ENCODE measurements around the gene TKT.
"Not testable (repeated sequence)": the region's sequence is repeated elsewhere in the genome, so short reads cannot be mapped to it uniquely, and the experiment has no call there.

The TKT gene

GRCh38 chr3:53274938-53275605 is 19.2 kb upstream of the TKT start:
- no peak overlapping the region for H3K4me2 ChIP-seq (ENCODE audit: low read length)
- H3K23ac ChIP-seq (ENCODE audit: low read length), result no peak overlapping the region
- H3K27me3 ChIP-seq (ENCODE audit: insufficient read depth, low read length), result no peaks in the 10 kb centered on the region
- no peak overlapping the region for H4K8ac ChIP-seq (ENCODE audit: low read depth, low read length)
- no peak overlapping the region for H3K4me3 ChIP-seq (ENCODE audit: low read depth, low read length)
- no peak overlapping the region for H3K4ac ChIP-seq (ENCODE audit: low read depth, low read length)
- H3K9me3 ChIP-seq (ENCODE audit: insufficient read depth, low read depth, low read length), result no peaks in the 10 kb centered on the region
- no peak overlapping the region for H3K18ac ChIP-seq (ENCODE audit: low read length)
- no CpG with 5 or more reads among the region's 5 CpGs for WGBS (ENCODE audit: extremely low coverage, insufficient coverage, insufficient read length)
- H3K4me1 ChIP-seq (ENCODE audit: control insufficient read depth in 1 of 2, insufficient read depth in 2 of 2, low read length in 2 of 2), result peaks cover 6 to 10% of the 10 kb centered on the region in 2 experiments
- no peak overlapping the region for H2AK5ac ChIP-seq (ENCODE audit: low read length)
- H4K91ac ChIP-seq (ENCODE audit: low read depth, low read length), result peak overlapping the region; percentile 19
- no peak overlapping the region for H3K9ac ChIP-seq (ENCODE audit: low read length)
- no peak overlapping the region for H3K27ac ChIP-seq (ENCODE audit: low read depth, low read length)
- no peak overlapping the region for H3K14ac ChIP-seq (ENCODE audit: low read length)
- H3K79me2 ChIP-seq (ENCODE audit: control insufficient read depth, insufficient read depth, low read length, poor library complexity), result no peaks in the 10 kb centered on the region
- H2AFZ ChIP-seq (ENCODE audit: insufficient read depth, low read length, poor library complexity), result no peak overlapping the region
- H2BK5ac ChIP-seq (ENCODE audit: low read depth, low read length, poor library complexity), result no peak overlapping the region
- no peaks in the 10 kb centered on the region for H3K36me3 ChIP-seq (ENCODE audit: control insufficient read depth in 1 of 2, insufficient read depth in 2 of 2, low read length in 2 of 2)
- H2BK12ac ChIP-seq (ENCODE audit: low read length), result peak overlapping the region; percentile 27
- no peak for DNase-seq
- H2BK120ac ChIP-seq (ENCODE audit: insufficient read depth, low read length, poor library complexity), result no peak overlapping the region
- peaks cover 15% of the 10 kb centered on the region for H3K79me1 ChIP-seq (ENCODE audit: low read length)
- H4K12ac ChIP-seq (ENCODE audit: low read depth, low read length), result no peak overlapping the region

GRCh38 chr3:53273146-53273670 is 17.4 kb upstream of the TKT start:
- Histone ChIP-seq H4K8ac (ENCODE audit: low read depth, low read length) (no peak overlapping the region), H3K4ac (ENCODE audit: low read depth, low read length) (peak overlapping the region; percentile 34), H2AK5ac (ENCODE audit: low read length) (peak overlapping the region; percentile 34), H3K4me1 (ENCODE audit: control insufficient read depth in 1 of 2, insufficient read depth in 2 of 2, low read length in 2 of 2) (peaks cover 13 to 17% of the 10 kb centered on the region in 2 experiments), H2BK120ac (ENCODE audit: insufficient read depth, low read length, poor library complexity) (peak overlapping the region; percentile 16), H2BK12ac (ENCODE audit: low read length) (peak overlapping the region; percentile 91), H3K79me1 (ENCODE audit: low read length) (peaks cover 20% of the 10 kb centered on the region), H3K27me3 (ENCODE audit: insufficient read depth, low read length) (no peaks in the 10 kb centered on the region), H3K36me3 (ENCODE audit: control insufficient read depth in 1 of 2, insufficient read depth in 2 of 2, low read length in 2 of 2) (no peaks in the 10 kb centered on the region), H3K18ac (ENCODE audit: low read length) (peak overlapping the region; percentile 25), H2AFZ (ENCODE audit: insufficient read depth, low read length, poor library complexity) (no peak overlapping the region), H4K91ac (ENCODE audit: low read depth, low read length) (peak overlapping the region; percentile 36), H3K27ac (ENCODE audit: low read depth, low read length) (no peak overlapping the region), H4K12ac (ENCODE audit: low read depth, low read length) (no peak overlapping the region), H3K14ac (ENCODE audit: low read length) (peak overlapping the region; percentile 13), H3K4me2 (ENCODE audit: low read length) (no peak overlapping the region), H3K4me3 (ENCODE audit: low read depth, low read length) (no peak overlapping the region), H3K9me3 (ENCODE audit: insufficient read depth, low read depth, low read length) (no peaks in the 10 kb centered on the region), H3K23ac (ENCODE audit: low read length) (no peak overlapping the region), H3K9ac (ENCODE audit: low read length) (no peak overlapping the region), H3K79me2 (ENCODE audit: control insufficient read depth, insufficient read depth, low read length, poor library complexity) (no peaks in the 10 kb centered on the region), H2BK5ac (ENCODE audit: low read depth, low read length, poor library complexity) (no peak overlapping the region)
- DNase-seq, result no peak
- no CpG with 5 or more reads among the region's 10 CpGs for WGBS (ENCODE audit: extremely low coverage, insufficient coverage, insufficient read length)

DNA sequence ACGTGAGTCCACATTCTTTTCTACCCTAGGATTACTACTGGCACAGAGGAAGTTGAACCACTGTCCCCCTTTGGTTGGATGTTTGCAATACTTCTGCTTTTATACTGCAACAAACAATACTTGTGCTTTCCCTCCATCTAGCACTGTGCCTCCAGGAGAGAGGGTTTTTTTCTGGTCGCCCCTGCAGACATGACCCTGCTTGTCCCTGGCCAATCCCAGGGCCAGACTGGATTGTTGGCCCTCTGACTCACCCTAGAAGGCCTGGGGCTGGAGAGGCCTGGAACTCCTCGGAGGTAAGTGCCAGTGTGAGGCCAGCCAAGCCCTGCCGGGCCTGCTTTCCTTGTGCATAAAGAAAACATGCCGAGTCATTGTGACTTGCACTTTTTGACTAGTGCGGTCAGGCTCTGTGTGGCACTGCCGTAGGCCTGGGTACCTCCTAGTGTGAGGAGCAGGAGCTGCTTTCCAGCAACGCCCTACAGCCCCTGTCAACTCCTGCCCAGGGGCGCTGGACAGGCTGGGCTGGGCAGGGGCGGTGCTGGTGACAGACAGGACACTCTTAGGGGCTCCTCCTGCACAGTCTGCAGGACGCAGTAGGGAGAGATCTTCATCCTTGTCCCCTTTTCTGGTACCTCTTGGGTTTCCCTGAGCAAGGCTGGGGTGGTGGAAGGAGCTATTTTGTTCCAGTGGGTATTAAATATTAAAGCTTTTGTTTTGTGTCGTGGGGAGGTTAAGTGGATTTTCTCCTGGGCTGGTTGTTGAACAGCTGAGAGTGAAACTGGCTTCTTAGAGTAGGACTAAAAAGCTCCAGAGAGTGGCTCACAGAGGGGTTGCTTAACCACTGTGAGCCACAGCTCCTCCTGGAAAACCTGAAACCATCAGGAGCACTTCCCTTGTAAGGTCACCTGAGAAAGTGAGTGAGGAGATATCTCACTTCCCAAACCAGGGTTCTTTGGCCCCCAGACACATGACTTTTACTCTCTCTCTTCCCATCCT is 14.4 kb upstream of the TKT start:
- peaks cover 1% of the 10 kb centered on the region for H3K79me2 ChIP-seq (ENCODE audit: control insufficient read depth, insufficient read depth, low read length, poor library complexity)
- WGBS (ENCODE audit: extremely low coverage, insufficient coverage, insufficient read length), result no CpG with 5 or more reads among the region's 12 CpGs
- H4K91ac ChIP-seq (ENCODE audit: low read depth, low read length), result peak overlapping the region; percentile 99
- peak overlapping the region; percentile 67 for H2AFZ ChIP-seq (ENCODE audit: insufficient read depth, low read length, poor library complexity)
- peak overlapping the region; percentile 97 for H2BK5ac ChIP-seq (ENCODE audit: low read depth, low read length, poor library complexity)
- peak overlapping the region; percentile 80 for H2AK5ac ChIP-seq (ENCODE audit: low read length)
- peak overlapping the region; percentile 41 for H3K4me2 ChIP-seq (ENCODE audit: low read length)
- no peaks in the 10 kb centered on the region for H3K36me3 ChIP-seq (ENCODE audit: control insufficient read depth in 1 of 2, insufficient read depth in 2 of 2, low read length in 2 of 2)
- H3K18ac ChIP-seq (ENCODE audit: low read length), result peak overlapping the region; percentile 78
- H3K14ac ChIP-seq (ENCODE audit: low read length), result peak overlapping the region; percentile 91
- H3K9ac ChIP-seq (ENCODE audit: low read length), result no peak overlapping the region
- peaks cover 21% of the 10 kb centered on the region for H3K79me1 ChIP-seq (ENCODE audit: low read length)
- no peaks in the 10 kb centered on the region for H3K9me3 ChIP-seq (ENCODE audit: insufficient read depth, low read depth, low read length)
- H3K27ac ChIP-seq (ENCODE audit: low read depth, low read length), result peak overlapping the region; percentile 97
- H2BK12ac ChIP-seq (ENCODE audit: low read length), result peak overlapping the region; percentile 94
- H3K4me1 ChIP-seq (ENCODE audit: control insufficient read depth in 1 of 2, insufficient read depth in 2 of 2, low read length in 2 of 2), result peaks cover 15 to 19% of the 10 kb centered on the region in 2 experiments
- peak overlapping the region; percentile 97 for H2BK120ac ChIP-seq (ENCODE audit: insufficient read depth, low read length, poor library complexity)
- H3K4me3 ChIP-seq (ENCODE audit: low read depth, low read length), result no peak overlapping the region
- no peaks in the 10 kb centered on the region for H3K27me3 ChIP-seq (ENCODE audit: insufficient read depth, low read length)
- H4K8ac ChIP-seq (ENCODE audit: low read depth, low read length), result peak overlapping the region; percentile 64
- peak overlapping the region; percentile 43 for H4K12ac ChIP-seq (ENCODE audit: low read depth, low read length)
- DNase-seq, result peak; percentile 97 to 99
- peak overlapping the region; percentile 85 for H3K4ac ChIP-seq (ENCODE audit: low read depth, low read length)
- H3K23ac ChIP-seq (ENCODE audit: low read length), result no peak overlapping the region

DNA sequence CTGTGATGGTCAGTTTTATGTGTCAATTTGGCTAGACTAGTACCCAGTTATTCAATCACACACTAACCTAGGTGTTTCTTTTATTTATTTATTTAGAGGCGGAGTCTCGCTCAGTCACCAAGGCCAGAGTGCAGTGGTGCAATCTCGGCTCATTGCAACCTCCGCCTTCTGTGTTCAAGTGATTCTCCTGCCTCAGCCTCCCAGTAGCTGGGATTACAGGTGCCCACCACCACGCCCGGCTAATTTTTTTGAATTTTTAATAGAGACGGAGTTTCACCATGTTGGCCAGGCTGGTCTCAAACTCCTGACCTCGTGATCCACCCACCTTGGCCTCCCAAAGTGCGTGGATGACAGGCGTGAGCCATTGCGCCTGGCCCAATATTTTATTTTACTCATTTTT is 13.4 kb upstream of the TKT start:
- H3K4me3 ChIP-seq (ENCODE audit: low read depth, low read length); H2AFZ ChIP-seq (ENCODE audit: insufficient read depth, low read length, poor library complexity); H3K9me3 ChIP-seq (ENCODE audit: insufficient read depth, low read depth, low read length); DNase-seq; H3K79me2 ChIP-seq (ENCODE audit: control insufficient read depth, insufficient read depth, low read length, poor library complexity); H3K4ac ChIP-seq (ENCODE audit: low read depth, low read length); H3K27me3 ChIP-seq (ENCODE audit: insufficient read depth, low read length); H3K4me2 ChIP-seq (ENCODE audit: low read length); H4K12ac ChIP-seq (ENCODE audit: low read depth, low read length); H3K9ac ChIP-seq (ENCODE audit: low read length); H3K36me3 ChIP-seq (ENCODE audit: control insufficient read depth in 1 of 2, insufficient read depth in 2 of 2, low read length in 2 of 2); H3K23ac ChIP-seq (ENCODE audit: low read length): not testable (repeated sequence)
- H4K91ac ChIP-seq (ENCODE audit: low read depth, low read length), result peak overlapping the region; percentile 99
- H3K4me1 ChIP-seq (ENCODE audit: control insufficient read depth in 1 of 2, insufficient read depth in 2 of 2, low read length in 2 of 2), result peaks cover 15 to 23% of the 10 kb centered on the region in 2 experiments
- peak overlapping the region; percentile 97 for H3K27ac ChIP-seq (ENCODE audit: low read depth, low read length)
- peak overlapping the region; percentile 59 for H3K14ac ChIP-seq (ENCODE audit: low read length)
- WGBS (ENCODE audit: extremely low coverage, insufficient coverage, insufficient read length), result no CpG with 5 or more reads among the region's 11 CpGs
- H3K18ac ChIP-seq (ENCODE audit: low read length), result peak overlapping the region; percentile 33
- H4K8ac ChIP-seq (ENCODE audit: low read depth, low read length), result peak overlapping the region; percentile 80
- H2BK12ac ChIP-seq (ENCODE audit: low read length), result peak overlapping the region; percentile 92
- H2AK5ac ChIP-seq (ENCODE audit: low read length), result peak overlapping the region; percentile 64
- peak overlapping the region; percentile 97 for H2BK120ac ChIP-seq (ENCODE audit: insufficient read depth, low read length, poor library complexity)
- peaks cover 21% of the 10 kb centered on the region for H3K79me1 ChIP-seq (ENCODE audit: low read length)
- peak overlapping the region; percentile 97 for H2BK5ac ChIP-seq (ENCODE audit: low read depth, low read length, poor library complexity)

Data from trophoblast cell (in vitro differentiated cells and primary cell).